K562 (cell line): Measurements from ENCODE around the gene CPLX1. TPM values are rescaled to one million over a fixed set of nuclear protein-coding genes. Genes with fewer than 3 reads are reported as not detected.

Source experiments
- ATAC-seq: fragments of 200-7000 bp; cut with Tn5 transposase; 3 replicates; pipeline ENCODE4 v1.9.1; 2020; ENCODE audit warnings: moderate library complexity
- BruUV-seq: library from RNA; stranded (reverse); fragments of 400-500 nt; replicated peaks from 2 replicates; lab custom pipeline; 2021; lab: Mats Ljungman, UMichigan
- CTCF ChIA-PET: fragments of 300-600 bp; formaldehyde crosslinking; extraction: SDS; loops from one replicate; lab custom pipeline; 2021; ENCODE audit warnings: low intra/inter-chr PET ratio; lab: Yijun Ruan, JAX
- POLR2A ChIA-PET: fragments of 300-600, 350-650 bp; sonication (Branson Sonifier 250); formaldehyde crosslinking; extraction: SDS; loops from one replicate; lab custom pipeline; 2021; ENCODE audit warnings: antibody characterized with exemption, inconsistent platforms; lab: Yijun Ruan, JAX
- DNase-seq, 4 experiments: peaks; one replicate each; pipeline versions ENCODE4 v3.0.0 to v3.0.0-alpha.2; 2011 to 2018; ENCODE audit warnings: low spot score in 3 of 4, mixed read lengths in 3 of 4; ENCODE audit errors: extremely low read depth in 1 of 4
- FAIRE-seq: peaks from 2 replicates; lab custom pipeline; 2011; peaks lifted over from hg19 to GRCh38; lab: Jason Lieb, UNC
- H2AFZ ChIP-seq: 2 replicates; pipeline ENCODE4 v1.6.0; 2011; ENCODE audit warnings: low read depth, low read length, control low read depth, inconsistent platforms
- H3K27ac ChIP-seq: fragments of 200-600 bp; 3 replicates; pipeline ENCODE4 v1.8.0; 2011; ENCODE audit warnings: low read depth, mild to moderate bottlenecking, control low read depth, inconsistent platforms, low read length, moderate library complexity, mixed read lengths; ENCODE audit errors: extremely low read depth
- H3K27me3 ChIP-seq, 2 experiments: fragments of 300-600 bp in 1 of 2; 2 replicates in 1 of 2; 3 replicates in 1 of 2; pipeline versions ENCODE4 v1.6.0 to v1.8.0; 2011; ENCODE audit warnings: inconsistent platforms in 2 of 2, low read length in 2 of 2, mild to moderate bottlenecking in 1 of 2, mixed read lengths in 1 of 2, moderate library complexity in 1 of 2; ENCODE audit not compliant: control insufficient read depth in 2 of 2, insufficient read depth in 2 of 2
- H3K36me3 ChIP-seq: fragments of 300-600 bp; 3 replicates; pipeline ENCODE4 v1.8.0; 2011; ENCODE audit warnings: mild to moderate bottlenecking, low read length, inconsistent platforms; ENCODE audit not compliant: control insufficient read depth, insufficient read depth
- H3K4me1 ChIP-seq, 2 experiments: fragments of 200-600 bp in 1 of 2; replicated peaks in 1 of 2; 2 replicates in 1 of 2; 3 replicates in 1 of 2; pipeline versions ENCODE4 v1.5.1 to v1.8.0; 2011; ENCODE audit warnings: inconsistent platforms in 2 of 2, low read length in 2 of 2, mild to moderate bottlenecking in 1 of 2, mixed read lengths in 1 of 2, moderate library complexity in 1 of 2; ENCODE audit not compliant: control insufficient read depth in 2 of 2, insufficient read depth in 2 of 2
- H3K4me2 ChIP-seq: 2 replicates; pipeline ENCODE4 v1.6.1; 2011; ENCODE audit warnings: low read length, control low read depth, inconsistent platforms, mixed read lengths; ENCODE audit not compliant: insufficient read depth
- H3K4me3 ChIP-seq: fragments of 200-600 bp; sonication (generic), shearing (Covaris generic); 2 replicates; pipeline ENCODE4 v1.5.1; 2016; ENCODE audit warnings: control low read depth, inconsistent platforms
- H3K79me2 ChIP-seq: fragments of 200-600 bp; 3 replicates; pipeline ENCODE4 v1.8.0; 2011; ENCODE audit warnings: low read length, inconsistent platforms; ENCODE audit not compliant: control insufficient read depth, insufficient read depth
- H3K9ac ChIP-seq, 2 experiments: 2 replicates each; pipeline versions ENCODE4 v1.6.0 to v1.6.1; 2011; ENCODE audit warnings: low read depth in 2 of 2, low read length in 2 of 2, control low read depth in 1 of 2, inconsistent platforms in 1 of 2, mild to moderate bottlenecking in 1 of 2, mixed read lengths in 1 of 2; ENCODE audit not compliant: insufficient read depth in 1 of 2
- H3K9me1 ChIP-seq: one replicate; pipeline ENCODE4 v1.6.0; 2011; ENCODE audit warnings: inconsistent platforms, mild to moderate bottlenecking, low read length, moderate library complexity; ENCODE audit not compliant: control insufficient read depth, insufficient read depth
- H3K9me3 ChIP-seq: replicated peaks from 2 replicates; pipeline ENCODE4 v1.5.1; 2011; ENCODE audit warnings: low read depth, low read length, inconsistent platforms; ENCODE audit not compliant: control insufficient read depth, insufficient read depth
- H4K20me1 ChIP-seq: replicated peaks from 2 replicates; pipeline ENCODE4 v1.6.1; 2011; ENCODE audit warnings: low read length, inconsistent platforms, mixed read lengths; ENCODE audit not compliant: control insufficient read depth, insufficient read depth
- BCOR ChIP-seq: fragments of 450-650 bp; IDR thresholded peaks from 2 replicates; pipeline ENCODE4 v1.6.1; 2016
- BRCA1 ChIP-seq, 2 experiments: fragments of 450-650 bp in 1 of 2; sonication (generic) in 1 of 2; formaldehyde crosslinking in 1 of 2; IDR thresholded peaks; 2 replicates each; pipeline versions ENCODE4 v1.5.0 to v1.6.1; 2017 to 2020; ENCODE audit warnings: mild to moderate bottlenecking in 1 of 2, missing genetic modification reagents in 1 of 2
- MEF2A ChIP-seq: IDR thresholded peaks from 2 replicates; pipeline ENCODE4 v1.6.1; 2011; ENCODE audit warnings: low read depth, mild to moderate bottlenecking, low read length, moderate library complexity; ENCODE audit not compliant: control insufficient read depth
- NFRKB ChIP-seq: fragments of 450-650 bp; IDR thresholded peaks from 2 replicates; pipeline ENCODE4 v1.6.1; 2016; ENCODE audit warnings: low read depth
- NR3C1 ChIP-seq: sonication (generic); formaldehyde crosslinking; IDR thresholded peaks from 2 replicates; pipeline ENCODE4 v1.8.1; 2022; ENCODE audit warnings: missing genetic modification reagents
- OTX1 ChIP-seq: fragments of 450-650 bp; formaldehyde crosslinking; IDR thresholded peaks from 2 replicates; pipeline ENCODE4 v1.4.0; 2022; ENCODE audit warnings: mild to moderate bottlenecking
- RBFOX2 ChIP-seq: fragments of 200-400 bp; formaldehyde crosslinking; IDR thresholded peaks from 2 replicates; pipeline ENCODE4 v1.6.1; 2017; ENCODE audit warnings: low read depth, mild to moderate bottlenecking, low read length, moderate library complexity
- RFX1 ChIP-seq: fragments of 450-650 bp; IDR thresholded peaks from 2 replicates; pipeline ENCODE4 v1.6.1; 2016; ENCODE audit warnings: mild to moderate bottlenecking, moderate library complexity
- RHOXF2B ChIP-seq: fragments of 250-450 bp; sonication (Bioruptor Pico); conservative IDR thresholded peaks from 2 replicates; pipeline ENCODE4 v1.5.1; 2021
- SIRT6 ChIP-seq: IDR thresholded peaks from one replicate; pipeline ENCODE4 v1.6.1; 2012; ENCODE audit warnings: low read depth, mild to moderate bottlenecking, control low read depth, inconsistent platforms, low read length, moderate library complexity
- THRAP3 ChIP-seq: fragments of 450-650 bp; IDR thresholded peaks from 2 replicates; pipeline ENCODE4 v1.6.1; 2016; ENCODE audit warnings: mild to moderate bottlenecking, inconsistent platforms, borderline replicate concordance
- ZNF384 ChIP-seq: IDR thresholded peaks from 2 replicates; pipeline ENCODE4 v1.6.1; 2012; ENCODE audit warnings: low read depth, low read length, improper control_type of control experiment
- ZNF707 ChIP-seq: fragments of 250-450 bp; sonication (Bioruptor Pico); conservative IDR thresholded peaks from 2 replicates; pipeline ENCODE4 v1.8.0; 2022; ENCODE audit warnings: inconsistent platforms, mild to moderate bottlenecking, moderate library complexity
- WGBS: fragments of 100-300 bp; shearing (Covaris generic); methylation state at CpG from one replicate; pipeline ENCODE4 v1.1.6; 2016; ENCODE audit warnings: low coverage, mixed read lengths; ENCODE audit not compliant: insufficient coverage; ENCODE audit errors: missing lambda C conversion rate; 5-methylcytosine and 5-hydroxymethylcytosine counted together
- in situ Hi-C: fragments of 300-500 bp; cut with MboI; formaldehyde crosslinking; loops from 4 replicates; pipeline ENCODE4 v1.15.0; 2018; ENCODE audit warnings: inconsistent platforms, mixed read lengths
- intact Hi-C: fragments of 100-400 bp; cut with micrococcal nuclease; formaldehyde crosslinking; loops from 2 replicates; pipeline ENCODE4 v1.14.2; 2022
- polyA plus RNA-seq, 8 experiments: library from polyadenylated mRNA; depleted of rRNA in 4 of 8; stranded (reverse) in 5 of 8; unstranded in 3 of 8; fragments of >200 nt; fragmentation: Nextera tagmentation in 2 of 8; fragmentation: Illumina TruSeq in 1 of 8; extraction: Ambion mirVana in 2 of 8; extraction: Trizol in 1 of 8; gene quantifications; 2 replicates each; pipeline versions ENCODE4 v1.2.1 to v1.2.3, GENCODE V29; 2011 to 2014; ENCODE audit warnings: inconsistent platforms in 1 of 8, missing spikeins in 1 of 8
- total RNA-seq, 7 experiments: library from RNA; depleted of rRNA in 6 of 7; stranded (reverse); fragments of >200 nt in 6 of 7; fragmentation: Illumina TruSeq in 2 of 7; extraction: Trizol in 2 of 7; gene quantifications; 2 replicates each; pipeline versions ENCODE4 v1.2.1 to v1.2.3, GENCODE V29; 2011 to 2021; ENCODE audit warnings: low replicate concordance in 1 of 7
- TF ChIP-seq, protein P1 (sequence below): sonication (generic); formaldehyde crosslinking; IDR thresholded peaks from 2 replicates; pipeline ENCODE4 v1.8.1; 2023; ENCODE audit warnings: missing genetic modification reagents, mild to moderate bottlenecking, borderline replicate concordance
- TF ChIP-seq, protein P2 (sequence below), 3 experiments: IDR thresholded peaks in 2 of 3; conservative IDR thresholded peaks in 1 of 3; 2 replicates each; pipeline ENCODE4 v1.5.1; 2011 to 2012; ENCODE audit warnings: low read length in 3 of 3, mild to moderate bottlenecking in 3 of 3, control low read depth in 2 of 3, improper control_type of control experiment in 1 of 3, inconsistent platforms in 1 of 3, low read depth in 1 of 3, mixed read lengths in 1 of 3, moderate library complexity in 1 of 3; ENCODE audit not compliant: insufficient read depth in 2 of 3

CPLX1 gene
- total and polyA plus RNA-seq, 9 of the 15 experiments (the other 6 are each of a cell fraction or from before 2014, with no cell fraction given): 0.03 to 3.3 (median 0.17) TPM; not detected in 2

- WGBS: 15% methylated on average over 19 of the region's 22 CpGs
- peaks cover 2% of the 10 kb centered on the region; the same call in 1 of the 2 replicates for H3K9me3 ChIP-seq
- no peak overlapping the region for H3K9ac ChIP-seq
- no peak; the same call in 2 of the 3 replicates for ATAC-seq
- no peak overlapping the region for H2AFZ ChIP-seq
- H4K20me1 ChIP-seq: no peaks in the 10 kb centered on the region
- FAIRE-seq: no peak
- DNase-seq: no peak
- intact Hi-C loops: no loop called here
- H3K4me3 ChIP-seq: no peak overlapping the region
- no TSS peak for BruUV-seq
- no peaks in the 10 kb centered on the region for H3K79me2 ChIP-seq
- H3K27ac ChIP-seq: no peak overlapping the region
- H3K27me3 ChIP-seq: peaks cover 14 to 33% of the 10 kb centered on the region in 2 experiments; a peak in 4 of 5 replicates
- TF ChIP-seq, protein P1, sequence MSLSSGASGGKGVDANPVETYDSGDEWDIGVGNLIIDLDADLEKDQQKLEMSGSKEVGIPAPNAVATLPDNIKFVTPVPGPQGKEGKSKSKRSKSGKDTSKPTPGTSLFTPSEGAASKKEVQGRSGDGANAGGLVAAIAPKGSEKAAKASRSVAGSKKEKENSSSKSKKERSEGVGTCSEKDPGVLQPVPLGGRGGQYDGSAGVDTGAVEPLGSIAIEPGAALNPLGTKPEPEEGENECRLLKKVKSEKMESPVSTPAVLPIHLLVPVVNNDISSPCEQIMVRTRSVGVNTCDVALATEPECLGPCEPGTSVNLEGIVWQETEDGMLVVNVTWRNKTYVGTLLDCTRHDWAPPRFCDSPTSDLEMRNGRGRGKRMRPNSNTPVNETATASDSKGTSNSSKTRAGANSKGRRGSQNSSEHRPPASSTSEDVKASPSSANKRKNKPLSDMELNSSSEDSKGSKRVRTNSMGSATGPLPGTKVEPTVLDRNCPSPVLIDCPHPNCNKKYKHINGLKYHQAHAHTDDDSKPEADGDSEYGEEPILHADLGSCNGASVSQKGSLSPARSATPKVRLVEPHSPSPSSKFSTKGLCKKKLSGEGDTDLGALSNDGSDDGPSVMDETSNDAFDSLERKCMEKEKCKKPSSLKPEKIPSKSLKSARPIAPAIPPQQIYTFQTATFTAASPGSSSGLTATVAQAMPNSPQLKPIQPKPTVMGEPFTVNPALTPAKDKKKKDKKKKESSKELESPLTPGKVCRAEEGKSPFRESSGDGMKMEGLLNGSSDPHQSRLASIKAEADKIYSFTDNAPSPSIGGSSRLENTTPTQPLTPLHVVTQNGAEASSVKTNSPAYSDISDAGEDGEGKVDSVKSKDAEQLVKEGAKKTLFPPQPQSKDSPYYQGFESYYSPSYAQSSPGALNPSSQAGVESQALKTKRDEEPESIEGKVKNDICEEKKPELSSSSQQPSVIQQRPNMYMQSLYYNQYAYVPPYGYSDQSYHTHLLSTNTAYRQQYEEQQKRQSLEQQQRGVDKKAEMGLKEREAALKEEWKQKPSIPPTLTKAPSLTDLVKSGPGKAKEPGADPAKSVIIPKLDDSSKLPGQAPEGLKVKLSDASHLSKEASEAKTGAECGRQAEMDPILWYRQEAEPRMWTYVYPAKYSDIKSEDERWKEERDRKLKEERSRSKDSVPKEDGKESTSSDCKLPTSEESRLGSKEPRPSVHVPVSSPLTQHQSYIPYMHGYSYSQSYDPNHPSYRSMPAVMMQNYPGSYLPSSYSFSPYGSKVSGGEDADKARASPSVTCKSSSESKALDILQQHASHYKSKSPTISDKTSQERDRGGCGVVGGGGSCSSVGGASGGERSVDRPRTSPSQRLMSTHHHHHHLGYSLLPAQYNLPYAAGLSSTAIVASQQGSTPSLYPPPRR: no peak
- no peak for TF ChIP-seq ZNF707 (CRISPR knock-in tag)
- TF ChIP-seq MEF2A: no peak
- no peak for TF ChIP-seq RFX1
- no peak for TF ChIP-seq BRCA1 (IDR thresholded peaks at IDR 0.05)
- no peak for TF ChIP-seq BRCA1 (CRISPR knock-in tag; IDR thresholded peaks at IDR 0.05)
- TF ChIP-seq, protein P2, sequence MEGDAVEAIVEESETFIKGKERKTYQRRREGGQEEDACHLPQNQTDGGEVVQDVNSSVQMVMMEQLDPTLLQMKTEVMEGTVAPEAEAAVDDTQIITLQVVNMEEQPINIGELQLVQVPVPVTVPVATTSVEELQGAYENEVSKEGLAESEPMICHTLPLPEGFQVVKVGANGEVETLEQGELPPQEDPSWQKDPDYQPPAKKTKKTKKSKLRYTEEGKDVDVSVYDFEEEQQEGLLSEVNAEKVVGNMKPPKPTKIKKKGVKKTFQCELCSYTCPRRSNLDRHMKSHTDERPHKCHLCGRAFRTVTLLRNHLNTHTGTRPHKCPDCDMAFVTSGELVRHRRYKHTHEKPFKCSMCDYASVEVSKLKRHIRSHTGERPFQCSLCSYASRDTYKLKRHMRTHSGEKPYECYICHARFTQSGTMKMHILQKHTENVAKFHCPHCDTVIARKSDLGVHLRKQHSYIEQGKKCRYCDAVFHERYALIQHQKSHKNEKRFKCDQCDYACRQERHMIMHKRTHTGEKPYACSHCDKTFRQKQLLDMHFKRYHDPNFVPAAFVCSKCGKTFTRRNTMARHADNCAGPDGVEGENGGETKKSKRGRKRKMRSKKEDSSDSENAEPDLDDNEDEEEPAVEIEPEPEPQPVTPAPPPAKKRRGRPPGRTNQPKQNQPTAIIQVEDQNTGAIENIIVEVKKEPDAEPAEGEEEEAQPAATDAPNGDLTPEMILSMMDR (IDR thresholded peaks at IDR 0.05 in 2 of 3, conservative IDR thresholded peaks at IDR 0.05 in 1 of 3; ENCODE audit: insufficient read depth in 2 of 3, low read depth in 1 of 3, low read length in 3 of 3): no peak
- TF ChIP-seq RBFOX2: no peak
- no peak for TF ChIP-seq BCOR
- TF ChIP-seq THRAP3: no peak
- no peak for TF ChIP-seq NFRKB
- no peak for TF ChIP-seq SIRT6
- TF ChIP-seq RHOXF2B (CRISPR knock-in tag): no peak
- no peak for TF ChIP-seq NR3C1 (CRISPR knock-in tag)
- TF ChIP-seq OTX1 (CRISPR knock-in tag): no peak
- TF ChIP-seq ZNF384: no peak
- in situ Hi-C loops: no loop called here
- ChIA-PET CTCF (no interaction called here), POLR2A (no interaction called here)
- H3K4me2 ChIP-seq: no peak overlapping the region
- H3K36me3 ChIP-seq: no peaks in the 10 kb centered on the region
- peaks cover 0 to 30% of the 10 kb centered on the region in 2 experiments; a peak in 2 of 5 replicates for H3K4me1 ChIP-seq
- no peaks in the 10 kb centered on the region for H3K9me1 ChIP-seq
Measured at GRCh38 chr4:836750-837301, 10.9 kb upstream of the CPLX1 start.
